ENCODE data around the gene SLC19A2.

Gene SLC19A2

DNA sequence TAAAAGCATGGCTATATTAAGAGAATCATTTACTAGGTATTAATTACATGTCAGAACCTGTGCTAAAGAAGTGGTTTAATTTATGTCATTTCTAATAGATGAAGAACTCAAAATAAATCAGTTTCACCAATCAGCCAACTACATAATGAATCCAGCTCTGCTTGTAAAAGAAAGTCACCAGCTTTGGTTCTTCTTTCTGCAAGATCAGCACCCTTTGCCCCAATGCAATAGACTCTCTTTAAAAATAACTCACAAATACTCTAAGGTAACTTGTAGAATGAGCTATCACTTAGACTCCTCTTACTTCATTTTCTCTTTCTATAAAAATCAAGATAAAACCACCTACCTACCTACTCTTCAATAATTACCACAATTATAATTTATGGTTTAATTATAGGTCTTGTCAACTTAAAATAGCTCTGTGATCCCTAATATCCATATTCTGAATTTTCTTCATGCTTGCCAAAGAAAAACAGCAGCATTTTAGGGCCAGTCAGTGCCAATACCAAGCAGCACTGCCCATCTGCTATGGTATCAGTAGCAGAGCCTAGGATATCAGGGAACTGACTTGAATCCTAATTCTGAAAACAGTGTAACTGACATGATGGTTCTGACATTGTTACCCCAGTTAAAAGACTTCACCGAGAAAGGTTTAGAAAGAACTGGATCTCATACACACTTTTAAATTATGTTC lies 11.3 kb downstream of the SLC19A2 start:
- DNase-seq: no peak

DNA sequence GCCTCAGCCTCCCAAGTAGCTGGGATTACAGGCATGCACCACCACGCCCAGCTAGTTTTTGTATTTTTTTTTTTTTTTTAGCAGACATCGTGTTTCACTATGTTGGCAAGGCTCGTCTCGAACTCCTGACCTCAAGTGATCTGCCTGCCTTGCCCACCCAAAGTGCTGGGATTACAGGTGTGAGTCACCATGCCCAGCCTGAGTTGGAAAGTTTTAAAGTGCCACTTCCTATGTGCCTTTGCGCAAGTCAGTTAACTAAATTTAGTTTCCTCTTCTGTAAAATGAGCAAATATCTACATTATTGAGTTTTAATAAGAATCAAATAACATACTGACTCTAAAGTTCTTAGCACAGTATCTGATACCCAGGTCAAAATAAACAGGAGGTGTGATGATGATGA lies 12.4 kb downstream of the SLC19A2 start:
- no peak for DNase-seq

DNA sequence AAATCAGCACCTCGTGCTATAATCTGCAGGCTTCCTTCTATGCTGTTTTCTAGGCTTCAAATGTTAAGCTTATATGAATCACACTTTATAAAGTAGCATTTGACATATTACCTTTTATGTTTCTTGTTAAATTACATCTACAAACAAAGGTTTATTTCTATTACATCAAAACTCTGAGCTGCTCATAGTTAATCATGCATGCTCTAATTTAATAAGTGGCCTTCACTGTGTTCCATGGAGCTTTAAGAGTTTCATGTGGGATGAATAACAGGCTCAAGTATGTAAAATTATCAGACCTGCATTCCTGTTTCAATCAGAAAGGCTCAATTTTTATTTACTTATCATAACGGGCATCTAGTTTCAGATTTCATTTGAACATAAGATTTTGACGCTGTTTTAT lies 13.0 kb downstream of the SLC19A2 start:
- no peak for DNase-seq

DNA sequence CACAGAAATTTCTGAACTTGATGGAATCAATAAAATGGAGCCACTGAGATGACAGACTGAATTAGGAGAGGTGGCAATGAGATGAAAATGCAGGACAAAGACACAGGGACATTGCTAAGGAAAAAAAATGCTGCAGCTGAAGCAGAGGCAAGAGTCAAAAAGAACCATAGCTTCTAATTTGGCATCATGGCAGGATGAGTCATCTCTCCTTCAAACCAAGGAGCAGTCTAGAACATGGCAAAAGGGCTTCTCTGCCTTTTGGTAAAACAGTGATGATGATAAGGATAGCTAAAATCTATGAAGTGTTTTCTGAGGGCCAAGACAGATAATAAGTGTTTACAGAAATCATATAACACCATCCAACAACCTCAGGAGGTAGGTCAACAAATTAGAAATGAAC lies 16.8 kb downstream of the SLC19A2 start:
- no peak for DNase-seq

DNA sequence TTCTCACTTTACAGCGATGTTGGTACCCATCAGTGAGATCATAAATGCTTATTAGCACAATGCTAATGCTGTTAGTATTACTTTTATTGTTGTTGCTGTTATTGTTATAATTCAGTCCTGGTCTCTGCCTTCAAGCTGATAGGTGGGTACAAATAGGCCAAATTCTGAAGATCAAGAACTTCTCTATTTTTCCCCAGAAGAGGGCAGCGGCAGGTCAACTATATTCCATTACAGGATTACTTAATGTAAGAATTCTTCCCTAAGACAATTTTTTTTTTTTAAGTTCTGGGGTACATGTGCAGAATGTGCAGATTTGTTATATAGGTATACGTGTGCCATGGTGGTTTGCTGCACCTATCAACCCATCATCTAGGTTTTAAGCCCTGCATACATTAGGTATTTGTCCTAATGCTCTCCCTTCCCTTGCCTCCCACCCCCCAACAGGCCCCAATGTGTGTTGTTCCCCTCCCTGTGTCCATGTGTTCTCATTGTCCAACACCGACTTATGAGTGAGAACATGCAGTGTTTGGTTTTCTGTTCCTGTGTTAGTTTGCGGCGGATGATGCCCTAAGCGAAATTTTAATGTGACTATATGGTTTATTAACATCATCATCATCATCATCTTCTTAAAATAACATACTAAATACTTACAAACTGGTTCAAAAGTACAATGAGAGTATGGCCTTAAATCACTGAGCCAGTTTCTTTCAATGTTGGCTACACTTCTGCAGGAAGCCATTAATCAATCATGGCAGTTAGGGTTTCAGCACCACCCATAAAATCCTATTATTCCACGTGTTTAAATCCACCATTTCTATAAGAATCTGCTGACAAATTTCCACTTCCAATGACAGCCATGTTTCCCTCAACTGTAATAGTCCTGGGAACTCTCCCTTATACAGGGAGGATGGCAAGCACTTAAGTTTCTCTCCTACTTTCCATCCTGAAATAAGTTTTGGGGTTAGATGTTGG lies 19.2 kb downstream of the SLC19A2 start:
- peak; percentile 7 to 32 for DNase-seq

DNA sequence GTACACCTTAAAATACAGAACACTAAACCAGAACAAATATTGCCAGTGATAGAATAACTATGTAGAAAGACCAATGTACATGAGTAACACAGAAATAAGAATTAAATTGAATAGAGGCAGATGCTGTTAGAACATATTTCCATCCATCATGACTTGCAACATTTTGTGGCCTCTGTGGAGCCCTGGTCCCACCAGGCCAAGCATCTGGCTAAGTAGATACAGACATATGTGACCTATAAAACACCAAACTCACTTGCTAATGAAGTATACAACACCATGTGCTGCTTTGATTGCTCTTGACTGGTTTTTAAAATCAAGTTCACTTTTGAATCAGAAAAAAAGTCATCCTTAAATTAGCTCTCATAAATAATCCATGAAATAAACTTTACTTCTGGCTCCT lies 20.5 kb downstream of the SLC19A2 start:
- no peak for DNase-seq

DNA sequence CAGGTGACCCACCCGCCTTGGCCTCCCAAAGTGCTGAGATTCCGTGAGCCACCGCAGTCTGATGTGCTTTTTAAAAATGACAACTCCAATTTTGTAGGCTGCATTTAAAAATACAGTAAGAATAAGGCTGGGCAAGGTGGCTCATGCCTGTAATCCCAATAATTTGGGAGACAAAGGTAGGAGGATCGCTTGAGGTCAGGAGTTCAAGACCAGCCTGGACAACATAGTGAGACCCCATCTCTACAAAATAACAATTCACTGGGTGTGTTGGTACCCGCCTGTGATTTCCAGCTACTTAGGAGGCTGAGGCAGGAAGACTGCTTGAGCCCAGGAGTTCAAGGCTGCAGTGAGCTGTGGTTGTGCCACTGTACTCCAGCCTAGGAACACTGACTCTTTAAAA lies 23.4 kb downstream of the SLC19A2 start:
- no peak for DNase-seq

DNA sequence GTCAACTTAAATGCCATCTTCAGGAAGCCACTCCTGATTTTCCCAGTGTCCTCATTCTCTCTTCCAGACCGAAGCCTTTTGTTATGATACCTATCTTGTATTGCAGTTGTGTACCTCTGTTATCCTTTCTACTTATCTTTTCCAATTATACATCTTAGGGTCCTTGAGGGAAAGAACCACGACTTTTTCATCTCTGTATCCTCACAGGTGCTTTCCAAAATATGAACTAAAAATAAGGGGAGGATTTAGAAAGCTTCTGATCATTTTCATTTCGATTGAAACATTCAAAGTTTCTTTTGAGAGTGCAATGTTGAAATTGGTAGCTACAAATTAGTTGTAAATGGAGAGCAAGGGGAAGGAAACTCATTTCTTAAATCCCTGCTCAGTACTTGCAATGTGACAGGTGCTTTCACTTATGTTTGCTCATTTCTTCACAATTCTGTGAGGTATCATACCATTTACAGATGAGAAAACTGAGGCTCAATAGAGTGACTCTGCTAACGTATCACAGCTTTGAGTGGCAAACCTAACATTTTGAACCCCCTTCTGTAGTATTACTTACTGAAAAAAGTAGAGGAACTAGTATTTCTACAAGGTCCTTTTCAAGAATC lies 24.2 kb downstream of the SLC19A2 start:
- no peak for DNase-seq

DNA sequence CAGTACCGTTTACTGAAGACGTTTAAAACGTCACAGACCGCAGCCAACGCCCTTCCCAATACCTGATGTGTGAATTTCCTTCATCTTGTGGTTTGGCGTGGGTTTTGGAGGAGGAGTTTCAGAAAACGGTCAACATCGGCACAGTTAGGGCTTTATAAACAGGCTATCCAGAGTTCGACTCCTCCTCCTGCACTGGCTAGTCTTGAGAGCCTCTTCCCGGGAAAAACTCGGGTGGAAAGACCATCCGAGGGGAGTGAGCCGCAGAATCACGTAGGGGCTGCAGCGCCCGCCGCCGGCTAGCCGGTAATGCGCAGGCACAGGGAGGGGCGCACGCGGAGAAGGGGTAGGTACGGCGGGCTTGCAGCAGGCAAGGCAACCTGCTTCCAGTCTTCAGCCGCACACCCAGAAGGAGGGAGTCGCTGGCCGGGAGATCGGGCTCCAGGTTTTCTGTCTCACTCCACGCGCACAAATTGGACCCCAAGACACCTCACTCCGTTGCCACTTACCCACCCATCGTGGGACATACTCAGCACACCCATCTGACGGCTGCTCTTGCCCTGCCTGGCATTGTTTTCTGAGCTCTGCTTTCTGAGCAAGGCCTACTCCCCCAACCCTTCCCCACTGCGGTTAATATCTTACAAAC lies 25.4 kb downstream of the SLC19A2 start:
- DNase-seq: no peak

DNA sequence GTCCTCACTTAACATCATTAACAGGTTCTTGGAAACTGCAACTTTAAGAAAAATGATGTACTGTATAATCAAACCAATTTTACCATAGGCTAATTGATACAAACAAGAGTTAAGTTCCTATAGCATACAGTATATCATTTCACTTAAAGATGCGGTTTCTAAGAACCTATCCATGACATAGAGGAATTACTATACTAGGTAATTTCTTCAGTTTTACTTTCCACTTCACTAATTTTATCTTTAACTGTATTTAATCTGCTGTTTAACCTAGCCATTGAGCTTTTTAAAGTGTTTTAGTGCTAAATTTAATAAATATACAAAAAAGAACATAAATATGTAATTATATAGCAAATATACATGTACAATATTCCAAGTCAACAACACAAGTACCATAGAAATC lies 28.3 kb downstream of the SLC19A2 start:
- no peak for DNase-seq

DNA sequence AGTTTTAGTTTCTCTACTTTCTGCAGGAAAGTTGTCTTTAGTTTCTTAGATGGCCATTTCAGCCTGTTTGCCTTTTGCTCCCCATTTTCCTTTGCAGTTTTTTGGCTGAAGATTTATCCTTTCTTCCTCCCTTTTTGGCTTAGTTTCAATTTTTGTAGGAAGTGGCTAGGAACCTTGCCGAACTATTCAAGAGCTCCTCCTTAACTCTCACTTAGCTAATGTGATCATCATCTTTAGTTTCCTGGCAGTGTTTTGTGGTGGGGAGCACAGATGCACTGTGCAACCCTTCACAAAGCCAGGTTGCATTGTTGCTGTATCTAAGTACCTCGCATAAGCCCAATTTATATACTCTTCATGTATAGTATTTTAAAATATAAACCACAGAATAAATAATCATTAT lies 29.7 kb downstream of the SLC19A2 start:
- DNase-seq: no peak

DNA sequence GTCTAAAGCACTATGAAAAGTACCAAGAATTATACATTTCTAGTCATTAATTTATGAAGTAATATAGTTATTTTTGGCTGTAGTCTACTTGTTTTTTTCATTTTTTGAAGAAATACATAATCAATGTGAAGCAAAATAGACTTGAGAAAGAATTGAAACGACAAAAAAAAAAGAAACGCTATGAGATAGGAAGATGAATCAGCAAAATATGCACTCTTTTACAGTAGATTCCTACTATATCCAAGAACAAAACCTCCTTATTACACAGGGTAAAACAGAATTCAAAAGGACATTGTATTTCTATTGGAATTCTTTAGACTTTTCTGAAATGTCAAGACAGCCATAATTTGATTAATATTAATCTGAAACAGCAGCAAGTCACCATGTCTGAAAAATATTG lies 32.8 kb downstream of the SLC19A2 start:
- no peak for DNase-seq

DNA sequence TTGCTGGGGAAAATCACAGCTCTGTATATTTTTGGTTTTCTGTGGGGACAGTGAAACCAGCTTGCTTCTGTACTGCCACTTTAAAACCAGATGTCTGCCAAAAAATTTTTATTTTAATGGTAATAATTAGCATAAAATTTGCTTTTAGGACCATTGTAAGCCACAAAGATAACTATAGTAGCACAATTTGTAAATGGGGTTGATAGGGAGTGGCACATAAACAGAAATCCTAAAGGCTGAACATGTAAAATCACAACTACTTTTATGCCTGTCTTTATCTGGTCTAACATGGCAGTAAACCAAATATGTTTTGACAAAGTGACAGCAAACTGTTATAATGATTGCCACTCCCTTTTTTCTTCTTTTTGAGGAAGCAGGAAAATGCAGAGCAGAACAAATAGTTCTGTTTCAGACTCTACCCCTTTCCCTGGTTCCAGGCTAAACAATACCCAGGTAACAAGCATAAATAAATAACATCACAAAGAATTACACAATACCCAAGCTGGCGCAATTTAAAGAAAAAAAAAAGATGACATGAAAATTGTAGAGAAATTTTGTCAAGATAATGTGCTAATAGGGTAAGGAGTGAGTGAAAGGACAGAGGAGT lies 34.4 kb downstream of the SLC19A2 start:
- DNase-seq: no peak

DNA sequence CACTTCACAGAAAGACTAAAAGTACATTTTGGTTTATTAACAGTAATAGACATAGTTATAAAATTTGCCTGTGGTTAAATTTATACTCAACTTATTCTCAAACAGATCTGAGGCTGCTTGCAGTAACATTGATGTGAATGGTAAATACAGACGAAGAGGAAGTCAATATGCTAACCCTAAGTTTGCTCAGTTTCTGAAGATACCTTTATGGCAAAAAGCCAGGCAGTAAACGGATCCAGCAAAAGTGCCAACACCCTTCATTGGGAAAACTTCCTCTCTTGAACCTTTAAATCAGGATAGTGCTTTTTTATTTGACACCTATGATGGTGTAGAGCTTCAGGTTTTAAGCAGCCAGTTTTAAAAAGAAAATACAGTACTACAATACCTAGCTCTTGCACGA lies 41.8 kb downstream of the SLC19A2 start:
- no peak for DNase-seq

DNA sequence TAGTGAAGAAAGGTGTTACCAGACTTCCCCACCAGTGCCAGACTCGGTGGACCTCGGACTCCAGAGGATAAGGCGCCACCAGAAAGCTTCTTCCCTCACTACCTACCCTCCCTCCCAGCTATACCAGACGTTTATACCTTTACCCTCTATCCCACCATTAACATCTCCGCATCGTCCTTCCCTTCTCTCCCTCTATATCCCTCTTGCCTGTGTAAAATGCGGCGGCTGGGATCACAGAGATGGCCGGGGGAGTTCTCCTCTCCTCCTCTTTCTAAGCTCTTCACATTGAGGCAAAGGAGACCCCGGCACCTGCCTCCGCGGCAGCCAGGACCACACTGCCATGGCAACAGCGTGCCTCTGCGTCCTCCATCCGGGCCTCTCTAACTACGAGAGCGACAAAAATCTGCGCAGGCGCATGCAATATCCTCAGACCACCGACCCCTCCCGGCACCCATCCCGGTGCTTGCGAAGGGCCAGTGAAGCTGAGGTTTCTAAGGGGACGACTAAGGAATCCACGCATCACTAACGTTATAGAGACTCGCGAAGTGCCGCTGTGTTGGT lies 58.6 kb downstream of the SLC19A2 start, which contains the start of gene CCDC181:
Gene CCDC181 (minus strand): TSS at position 394 of the 561 bp plus-strand sequence. CDS start 2,547 bp downstream, outside the sequence.
- peak; percentile 34 to 49 for DNase-seq

DNA sequence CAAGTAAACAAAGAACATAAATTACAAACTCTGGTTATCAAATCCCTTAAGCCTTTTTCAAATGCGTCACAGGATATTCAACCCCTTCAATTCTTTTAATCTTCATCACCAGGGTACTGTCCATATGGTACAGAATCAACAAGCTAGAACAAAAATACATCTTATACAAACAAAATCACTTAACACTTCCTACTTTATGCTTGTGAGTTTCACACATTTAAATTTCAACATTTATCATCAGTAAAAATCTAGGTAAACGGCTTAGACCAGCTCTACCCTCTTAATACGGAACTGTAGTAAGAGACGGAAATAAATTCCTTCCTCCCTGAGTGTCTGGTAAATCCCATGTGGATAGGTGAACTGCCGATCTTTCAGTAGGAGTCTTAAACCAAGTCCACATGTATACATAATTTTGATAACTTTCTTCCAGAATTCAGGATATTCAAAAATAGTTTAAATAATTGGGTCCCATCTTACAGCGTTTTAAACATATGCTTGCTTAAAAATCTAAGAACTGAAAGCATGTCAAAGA lies 59.5 kb downstream of the SLC19A2 start:
- DNase-seq: no peak

DNA sequence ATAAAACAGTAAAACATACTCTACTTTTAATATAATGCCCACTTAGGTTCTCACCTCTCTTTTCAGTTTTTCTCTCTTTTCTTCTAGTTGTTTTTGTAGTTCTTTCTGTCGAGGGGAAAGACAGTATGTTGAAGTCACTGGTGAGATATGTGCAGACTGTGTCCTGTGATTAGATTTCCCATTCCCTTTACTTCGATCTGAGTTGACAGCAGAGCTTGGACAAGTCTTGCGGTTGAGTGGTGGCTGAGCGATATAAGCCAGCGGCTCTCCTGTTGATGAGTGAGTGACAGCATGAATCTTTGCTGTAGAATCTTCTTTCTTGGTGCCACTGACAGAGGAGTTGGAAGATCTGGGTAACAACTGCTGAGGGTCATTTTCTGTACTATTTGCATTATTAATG lies 64.4 kb downstream of the SLC19A2 start:
- no peak for DNase-seq

DNA sequence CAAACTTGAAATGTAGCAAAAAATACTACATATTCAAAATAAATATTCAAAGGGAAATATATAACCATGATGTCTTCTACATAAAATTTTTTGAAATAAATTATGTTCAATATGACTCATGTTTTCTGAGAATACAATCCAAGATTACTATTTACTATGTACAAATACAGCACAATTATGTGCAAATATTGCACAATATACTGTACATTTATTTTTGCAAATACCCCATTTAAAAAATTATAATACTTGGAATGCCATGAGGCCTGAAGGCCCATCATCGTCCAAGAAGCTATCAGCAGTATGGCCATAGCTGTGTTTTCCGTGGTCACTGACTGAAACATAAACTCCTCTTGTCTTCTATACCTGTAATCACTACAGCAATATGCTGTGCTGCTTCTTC lies 70.8 kb downstream of the SLC19A2 start:
- no peak for DNase-seq
